Keratinocyte (primary cell): ENCODE results near the gene NPAS3. TPM values are rescaled to one million over a fixed set of nuclear protein-coding genes. Genes with fewer than 3 reads are reported as not detected.

Experiments used
- DNase-seq: peaks from one replicate; pipeline ENCODE4 v3.0.0-alpha.2; 2011; ENCODE audit warnings: low read depth, missing footprints, low spot score
- FAIRE-seq: peaks from 2 replicates; lab custom pipeline; 2011; peaks lifted over from hg19 to GRCh38; lab: Jason Lieb, UNC
- H2AFZ ChIP-seq: 2 replicates; pipeline ENCODE4 v1.6.0; 2012; ENCODE audit warnings: low read length, control low read depth, inconsistent platforms; ENCODE audit not compliant: control insufficient read depth
- H3K27ac ChIP-seq: 2 replicates; pipeline ENCODE4 v1.5.1; 2011; ENCODE audit warnings: low read length; ENCODE audit not compliant: control insufficient read depth, insufficient read depth
- H3K27me3 ChIP-seq: 3 replicates; pipeline ENCODE4 v1.6.0; 2011; ENCODE audit warnings: low read length; ENCODE audit not compliant: control insufficient read depth, insufficient read depth; ENCODE audit errors: extremely low read depth
- H3K36me3 ChIP-seq, 2 experiments: 2 replicates in 1 of 2; 3 replicates in 1 of 2; pipeline ENCODE4 v1.5.1; 2011; ENCODE audit warnings: low read length in 2 of 2, mild to moderate bottlenecking in 1 of 2; ENCODE audit not compliant: control insufficient read depth in 2 of 2, insufficient read depth in 2 of 2; ENCODE audit errors: extremely low read depth in 1 of 2
- H3K4me1 ChIP-seq: 3 replicates; pipeline ENCODE4 v1.5.1; 2011; ENCODE audit warnings: low read length; ENCODE audit not compliant: control insufficient read depth, insufficient read depth; ENCODE audit errors: extremely low read depth
- H3K4me2 ChIP-seq: 3 replicates; pipeline ENCODE4 v1.6.0; 2011; ENCODE audit warnings: low read depth, low read length; ENCODE audit not compliant: control insufficient read depth, insufficient read depth; ENCODE audit errors: extremely low read depth
- H3K4me3 ChIP-seq, 3 experiments: fragments of 200-600 bp in 1 of 3; sonication (generic) in 1 of 3; 2 replicates in 2 of 3; 3 replicates in 1 of 3; pipeline ENCODE4 v1.5.1; 2011 to 2016; ENCODE audit warnings: low read length in 3 of 3, mild to moderate bottlenecking in 3 of 3, control low read depth in 2 of 3, inconsistent platforms in 1 of 3, low read depth in 1 of 3, mixed read lengths in 1 of 3, mixed run types in 1 of 3, moderate library complexity in 1 of 3; ENCODE audit not compliant: control insufficient read depth in 2 of 3, insufficient read depth in 2 of 3; ENCODE audit errors: extremely low read depth in 1 of 3
- H3K79me2 ChIP-seq: 2 replicates; pipeline ENCODE4 v1.6.0; 2012; ENCODE audit warnings: low read length; ENCODE audit not compliant: control insufficient read depth, insufficient read depth
- H3K9ac ChIP-seq: 3 replicates; pipeline ENCODE4 v1.6.0; 2011; ENCODE audit warnings: low read length; ENCODE audit not compliant: control insufficient read depth, insufficient read depth; ENCODE audit errors: extremely low read depth
- H3K9me1 ChIP-seq: 3 replicates; pipeline ENCODE4 v1.6.0; 2011; ENCODE audit warnings: low read length; ENCODE audit not compliant: control insufficient read depth, insufficient read depth; ENCODE audit errors: extremely low read depth
- H3K9me3 ChIP-seq: 2 replicates; pipeline ENCODE4 v1.5.1; 2012; ENCODE audit warnings: low read depth, low read length; ENCODE audit not compliant: control insufficient read depth
- H4K20me1 ChIP-seq: 3 replicates; pipeline ENCODE4 v1.6.0; 2011; ENCODE audit warnings: low read length; ENCODE audit not compliant: control insufficient read depth, insufficient read depth; ENCODE audit errors: extremely low read depth
- EZH2 ChIP-seq: IDR thresholded peaks from one replicate; pipeline ENCODE4 v1.6.1; 2012; ENCODE audit warnings: inconsistent platforms, mild to moderate bottlenecking, low read length, moderate library complexity
- dilution Hi-C: fragments of 300-500 bp; cut with MboI; formaldehyde crosslinking; loops from one replicate; pipeline ENCODE4 v1.7.0; 2020; ENCODE audit warnings: low sequenced_read_pairs; ENCODE audit not compliant: extremely low pct_ligation_motif_present
- polyA plus RNA-seq, 5 experiments: library from polyadenylated mRNA; depleted of rRNA in 3 of 5; stranded (reverse) in 3 of 5; stranded (forward) in 1 of 5; unstranded in 1 of 5; fragments of >200 nt; gene quantifications; 1 replicate in 1 of 5; 2 replicates in 3 of 5; 3 replicates in 1 of 5; pipeline versions ENCODE4 v1.2.1 to v1.2.3, GENCODE V29; 2011 to 2012; ENCODE audit warnings: missing spikeins in 2 of 5, low read depth in 1 of 5, low replicate concordance in 1 of 5
- TF ChIP-seq, protein P1 (sequence below), 3 experiments: IDR thresholded peaks in 1 of 3; conservative IDR thresholded peaks in 1 of 3; optimal IDR thresholded peaks in 1 of 3; 2 replicates in 2 of 3; 3 replicates in 1 of 3; pipeline versions ENCODE3 to v1.5.1; 2011; ENCODE audit warnings: low read length in 3 of 3, mild to moderate bottlenecking in 3 of 3, moderate library complexity in 2 of 3, control low read depth in 1 of 3, inconsistent platforms in 1 of 3; ENCODE audit not compliant: insufficient read depth in 2 of 3; ENCODE audit errors: extremely low read depth in 1 of 3

NPAS3 gene
- polyA plus RNA-seq, 1 donor (not counting 4 experiments of a cell fraction or from before 2014, with no cell fraction given), result 0.07 TPM

DNA sequence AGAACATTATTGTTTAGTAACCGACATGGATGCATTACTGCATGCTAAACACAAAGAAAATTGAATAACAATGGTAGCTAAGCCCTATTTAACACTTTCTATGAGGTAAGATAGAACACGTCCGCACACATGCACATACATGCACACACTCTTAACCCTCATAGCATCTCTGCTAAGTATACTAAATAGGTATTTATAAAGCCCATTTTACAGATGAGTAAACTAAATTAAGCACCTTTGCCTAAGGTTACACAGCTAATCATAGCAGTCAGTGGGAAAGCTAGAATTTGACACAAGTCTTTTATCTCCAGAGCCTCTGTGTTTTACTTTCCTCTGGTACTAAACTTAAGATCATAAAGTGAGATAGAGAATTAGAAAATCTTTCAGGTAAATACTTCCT lies 577.2 kb downstream of the NPAS3 start:
- Histone ChIP-seq H3K4me3 (no peak overlapping the region), H3K9me1 (no peaks in the 10 kb centered on the region), H2AFZ (no peak overlapping the region), H3K79me2 (no peaks in the 10 kb centered on the region), H3K27ac (no peak overlapping the region), H3K4me1 (peaks cover 6% of the 10 kb centered on the region), H3K27me3 (no peaks in the 10 kb centered on the region), H3K9me3 (no peaks in the 10 kb centered on the region), H3K36me3 (no peaks in the 10 kb centered on the region), H3K4me2 (no peak overlapping the region), H3K9ac (no peak overlapping the region), H4K20me1 (no peaks in the 10 kb centered on the region)
- dilution Hi-C loops, result no loop called here
- no peak for TF ChIP-seq EZH2
- TF ChIP-seq, protein P1, sequence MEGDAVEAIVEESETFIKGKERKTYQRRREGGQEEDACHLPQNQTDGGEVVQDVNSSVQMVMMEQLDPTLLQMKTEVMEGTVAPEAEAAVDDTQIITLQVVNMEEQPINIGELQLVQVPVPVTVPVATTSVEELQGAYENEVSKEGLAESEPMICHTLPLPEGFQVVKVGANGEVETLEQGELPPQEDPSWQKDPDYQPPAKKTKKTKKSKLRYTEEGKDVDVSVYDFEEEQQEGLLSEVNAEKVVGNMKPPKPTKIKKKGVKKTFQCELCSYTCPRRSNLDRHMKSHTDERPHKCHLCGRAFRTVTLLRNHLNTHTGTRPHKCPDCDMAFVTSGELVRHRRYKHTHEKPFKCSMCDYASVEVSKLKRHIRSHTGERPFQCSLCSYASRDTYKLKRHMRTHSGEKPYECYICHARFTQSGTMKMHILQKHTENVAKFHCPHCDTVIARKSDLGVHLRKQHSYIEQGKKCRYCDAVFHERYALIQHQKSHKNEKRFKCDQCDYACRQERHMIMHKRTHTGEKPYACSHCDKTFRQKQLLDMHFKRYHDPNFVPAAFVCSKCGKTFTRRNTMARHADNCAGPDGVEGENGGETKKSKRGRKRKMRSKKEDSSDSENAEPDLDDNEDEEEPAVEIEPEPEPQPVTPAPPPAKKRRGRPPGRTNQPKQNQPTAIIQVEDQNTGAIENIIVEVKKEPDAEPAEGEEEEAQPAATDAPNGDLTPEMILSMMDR (optimal IDR thresholded peaks at IDR 0.05 in 1 of 3, IDR thresholded peaks at IDR 0.05 in 1 of 3, conservative IDR thresholded peaks at IDR 0.05 in 1 of 3; ENCODE audit: extremely low read depth in 1 of 3, insufficient read depth in 2 of 3, low read length in 3 of 3), result no peak
- no peak for FAIRE-seq
- no peak for DNase-seq

DNA sequence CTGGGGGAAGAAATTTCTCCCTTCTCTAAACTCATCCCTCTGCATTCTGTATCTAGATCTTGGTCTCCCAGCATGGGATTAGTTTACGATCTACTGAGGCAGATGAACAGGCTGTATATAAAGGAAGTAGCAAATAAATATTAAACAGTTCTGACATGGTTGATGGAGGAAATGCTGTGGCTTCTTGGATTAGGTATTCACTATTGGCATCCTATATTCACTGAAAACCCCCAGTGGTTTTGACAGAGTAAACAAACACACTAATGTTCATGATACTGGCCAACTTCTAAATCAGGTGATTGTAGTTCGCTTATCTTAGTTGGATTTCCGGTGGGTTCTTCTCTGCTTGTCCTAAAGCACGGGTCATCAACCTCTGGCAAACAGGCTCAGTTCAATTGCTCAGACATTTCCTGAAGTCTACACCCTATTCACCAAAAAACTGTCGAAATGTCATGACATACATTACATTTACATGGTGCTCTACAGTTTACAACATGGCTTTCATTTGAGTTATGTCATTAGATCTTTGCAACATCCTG lies 578.3 kb downstream of the NPAS3 start:
- H4K20me1 ChIP-seq, result no peaks in the 10 kb centered on the region
- H3K27me3 ChIP-seq, result no peaks in the 10 kb centered on the region
- DNase-seq (no peak), FAIRE-seq (no peak)
- no peak overlapping the region for H3K27ac ChIP-seq
- no peak overlapping the region for H3K4me3 ChIP-seq
- dilution Hi-C loops, result no loop called here
- no peaks in the 10 kb centered on the region for H3K36me3 ChIP-seq
- H2AFZ ChIP-seq, result no peak overlapping the region
- no peak overlapping the region for H3K4me2 ChIP-seq
- H3K9me3 ChIP-seq, result no peaks in the 10 kb centered on the region
- no peak for TF ChIP-seq EZH2
- TF ChIP-seq, protein P1 (optimal IDR thresholded peaks at IDR 0.05 in 1 of 3, IDR thresholded peaks at IDR 0.05 in 1 of 3, conservative IDR thresholded peaks at IDR 0.05 in 1 of 3; ENCODE audit: extremely low read depth in 1 of 3, insufficient read depth in 2 of 3, low read length in 3 of 3), result no peak
- H3K4me1 ChIP-seq, result peaks cover 6% of the 10 kb centered on the region
- H3K9ac ChIP-seq, result no peak overlapping the region
- no peaks in the 10 kb centered on the region for H3K79me2 ChIP-seq
- H3K9me1 ChIP-seq, result no peaks in the 10 kb centered on the region
